Breast epithelium (tissue), 3 donors: Measurements from ENCODE around the gene RPS6KA6.
"Not testable (repeated sequence)": the region's sequence is repeated elsewhere in the genome, so short reads cannot be mapped to it uniquely, and the experiment has no call there.

ENCODE experiments used
- POLR2A ChIP-seq: fragments of 450-650 bp; IDR thresholded peaks from one replicate; pipeline ENCODE4 v1.6.1; 2016; ENCODE audit warnings: antibody characterized with exemption, mild to moderate bottlenecking, moderate library complexity
- POLR2AphosphoS5 ChIP-seq, 3 donors: sonication (generic); formaldehyde crosslinking; IDR thresholded peaks; one replicate each; pipeline ENCODE4 v1.6.1; 2017; ENCODE audit warnings: antibody characterized with exemption in 3 of 3
- TF ChIP-seq, protein P1 (sequence below), 3 donors: fragments of 450-650 bp; IDR thresholded peaks; one replicate each; pipeline ENCODE4 v1.5.1; 2016 to 2017; ENCODE audit warnings: antibody characterized with exemption in 3 of 3, mild to moderate bottlenecking in 3 of 3, moderate library complexity in 3 of 3

DNA sequence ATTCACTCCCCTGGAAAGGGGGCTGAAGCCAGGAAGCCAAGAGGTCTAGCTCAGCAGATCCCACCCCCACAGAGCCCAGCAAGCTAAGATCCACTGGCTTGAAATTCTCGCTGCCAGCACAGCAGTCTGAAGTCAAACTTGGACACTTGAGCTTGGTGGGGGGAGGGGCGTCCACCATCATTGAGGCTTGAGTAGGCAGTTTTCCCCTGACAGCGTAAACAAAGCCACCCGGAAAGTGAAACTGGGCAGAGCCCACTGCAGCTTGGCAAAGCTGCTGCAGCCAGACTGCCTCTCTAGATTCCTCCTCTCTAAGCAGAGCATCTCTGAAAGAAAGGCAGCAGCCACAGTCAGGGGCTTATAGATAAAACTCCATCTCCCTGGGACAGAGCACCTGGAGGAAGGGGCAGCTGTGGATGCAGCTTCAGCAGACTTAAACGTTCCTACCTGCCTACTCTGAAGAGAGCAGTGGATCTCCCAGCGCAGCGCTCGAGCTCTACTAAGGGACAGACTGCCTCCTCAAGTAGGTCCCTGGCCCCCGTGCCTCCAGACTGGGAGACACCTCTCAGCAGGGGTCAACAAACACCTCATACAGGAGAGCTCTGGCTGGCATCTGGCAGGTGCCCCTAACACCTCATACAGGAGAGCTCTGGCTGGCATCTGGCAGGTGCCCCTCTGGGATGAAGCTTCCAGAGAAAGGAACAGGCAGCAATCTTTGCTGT lies 108.4 kb downstream of the RPS6KA6 start:
- TF ChIP-seq, protein P1, sequence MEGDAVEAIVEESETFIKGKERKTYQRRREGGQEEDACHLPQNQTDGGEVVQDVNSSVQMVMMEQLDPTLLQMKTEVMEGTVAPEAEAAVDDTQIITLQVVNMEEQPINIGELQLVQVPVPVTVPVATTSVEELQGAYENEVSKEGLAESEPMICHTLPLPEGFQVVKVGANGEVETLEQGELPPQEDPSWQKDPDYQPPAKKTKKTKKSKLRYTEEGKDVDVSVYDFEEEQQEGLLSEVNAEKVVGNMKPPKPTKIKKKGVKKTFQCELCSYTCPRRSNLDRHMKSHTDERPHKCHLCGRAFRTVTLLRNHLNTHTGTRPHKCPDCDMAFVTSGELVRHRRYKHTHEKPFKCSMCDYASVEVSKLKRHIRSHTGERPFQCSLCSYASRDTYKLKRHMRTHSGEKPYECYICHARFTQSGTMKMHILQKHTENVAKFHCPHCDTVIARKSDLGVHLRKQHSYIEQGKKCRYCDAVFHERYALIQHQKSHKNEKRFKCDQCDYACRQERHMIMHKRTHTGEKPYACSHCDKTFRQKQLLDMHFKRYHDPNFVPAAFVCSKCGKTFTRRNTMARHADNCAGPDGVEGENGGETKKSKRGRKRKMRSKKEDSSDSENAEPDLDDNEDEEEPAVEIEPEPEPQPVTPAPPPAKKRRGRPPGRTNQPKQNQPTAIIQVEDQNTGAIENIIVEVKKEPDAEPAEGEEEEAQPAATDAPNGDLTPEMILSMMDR (IDR thresholded peaks at IDR 0.05), result not testable (repeated sequence)
- TF ChIP-seq POLR2A; POLR2AphosphoS5 (IDR thresholded peaks at IDR 0.05): not testable (repeated sequence)
